CD4-positive, alpha-beta T cell treated with Interleukin-4 for 1 hour (primary cell): ENCODE measurements around the gene RAVER2.

Experiments used
- DNase-seq, 2 donors: peaks; one replicate each; pipeline ENCODE4 v3.0.0-alpha.2; 2020 to 2022

The RAVER2 gene

DNA sequence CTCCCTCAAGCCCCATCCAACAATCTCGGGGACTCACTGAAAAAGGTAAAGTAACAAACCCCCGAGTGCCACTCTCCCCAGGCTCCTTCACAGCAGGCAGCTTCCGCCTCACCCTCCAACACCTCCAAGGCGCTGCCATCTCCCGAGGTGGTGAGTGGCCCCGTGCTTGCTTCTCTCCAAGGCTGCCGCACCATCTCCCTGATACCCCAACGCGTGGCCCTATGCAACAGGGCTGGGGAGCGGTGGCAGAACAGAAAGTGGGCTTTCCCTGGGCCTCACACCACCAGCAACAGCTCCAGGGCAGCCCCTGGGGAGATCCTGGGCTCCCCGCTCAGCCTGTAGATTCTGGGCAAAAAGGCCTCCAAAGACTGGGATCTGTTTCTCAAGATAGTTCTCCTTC lies 105.1 kb downstream of the RAVER2 start:
- DNase-seq: no peak

DNA sequence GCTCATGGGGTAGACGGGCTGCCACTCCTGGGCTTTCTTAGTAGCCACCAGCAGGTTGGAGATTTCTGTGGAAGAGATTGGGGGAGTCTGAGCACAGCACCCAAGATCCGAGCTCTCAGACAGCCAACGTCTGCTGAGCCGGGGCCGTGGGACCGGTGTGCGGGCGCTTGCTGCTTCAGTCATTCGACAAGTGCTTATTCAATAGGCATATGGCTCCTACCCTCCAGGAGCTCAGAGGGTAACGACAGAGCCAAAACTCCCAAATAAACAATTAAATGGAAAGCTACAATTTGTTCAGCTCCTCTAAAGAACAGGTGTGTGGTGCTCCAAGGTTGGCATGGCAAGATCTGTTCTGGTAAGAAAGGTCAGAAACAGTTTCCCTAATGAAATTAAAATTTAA lies 106.0 kb downstream of the RAVER2 start:
- DNase-seq: no peak

DNA sequence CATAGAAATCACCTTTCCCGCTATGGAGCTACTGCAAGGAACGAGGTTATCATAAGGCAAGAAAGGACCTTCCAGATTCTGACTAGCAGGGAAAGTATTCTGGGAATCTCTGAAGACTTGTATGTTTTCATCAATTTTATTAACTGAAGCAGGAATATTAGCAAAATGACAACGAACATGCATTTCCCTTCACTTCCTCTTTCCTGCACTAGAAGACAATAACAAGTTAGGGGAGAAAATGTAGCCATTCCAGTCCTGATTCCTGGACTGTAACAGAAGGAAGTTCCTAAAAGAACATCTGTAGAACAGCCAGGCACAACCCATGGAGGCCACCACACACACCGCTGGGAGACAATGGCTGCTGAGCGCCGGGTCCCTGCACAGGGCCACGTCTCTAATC lies 106.8 kb downstream of the RAVER2 start:
- DNase-seq: no peak

DNA sequence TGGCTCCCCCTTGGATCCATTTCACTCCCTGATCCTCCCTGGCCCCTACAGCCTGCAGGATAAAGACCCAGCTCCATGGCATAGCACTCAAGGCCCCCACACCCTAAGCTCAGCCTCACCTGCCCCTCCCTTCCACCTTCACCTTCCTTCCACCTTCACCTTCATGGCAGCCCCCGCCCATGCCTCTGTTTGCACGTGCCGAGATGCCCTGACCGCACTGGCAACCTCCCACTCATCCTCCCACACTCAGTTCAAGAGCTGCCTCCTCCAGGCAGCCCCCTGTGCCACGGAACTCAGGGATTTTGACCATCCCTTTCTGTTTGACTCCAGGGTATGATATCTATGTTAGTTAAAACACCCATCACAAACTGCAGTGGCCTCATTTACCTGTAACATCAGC lies 109.8 kb downstream of the RAVER2 start:
- DNase-seq: no peak

DNA sequence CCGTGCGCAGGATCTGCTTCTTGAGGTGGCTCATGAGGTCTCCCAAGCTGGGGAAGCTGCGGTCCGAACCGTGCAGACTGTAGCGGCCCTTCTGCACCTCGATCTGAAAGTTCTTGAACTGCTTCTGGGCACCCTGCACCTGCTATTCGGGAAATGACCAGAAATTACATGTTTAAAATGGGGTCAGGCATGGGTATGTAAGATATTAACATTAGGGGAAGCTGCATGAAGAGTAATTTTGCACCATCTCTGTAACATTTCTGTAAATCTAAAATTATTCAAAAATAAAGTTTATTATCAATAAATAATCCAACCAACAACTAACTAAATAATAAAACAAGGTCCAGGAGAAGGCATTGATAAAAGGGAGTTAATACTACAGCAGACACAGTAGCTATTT lies 110.7 kb downstream of the RAVER2 start:
- no peak for DNase-seq

DNA sequence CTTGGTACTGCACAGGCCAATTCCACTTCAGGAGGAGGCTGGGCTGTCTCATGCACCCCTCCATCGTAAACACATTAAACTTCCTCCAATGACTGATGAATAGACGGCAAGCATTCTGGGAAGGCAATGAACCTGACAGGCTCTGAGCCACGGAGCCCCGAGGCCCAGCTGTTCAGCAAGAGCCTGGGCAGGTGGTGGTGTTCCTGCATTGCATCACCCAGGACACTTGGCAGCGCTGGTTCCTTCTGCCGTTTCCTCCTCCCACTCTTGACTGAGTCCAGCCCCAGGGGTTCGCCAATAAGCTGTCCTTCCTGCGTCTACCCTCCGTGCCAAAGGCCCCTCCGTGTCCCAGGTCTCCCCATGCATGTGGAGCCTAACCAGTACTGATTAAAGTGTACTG lies 111.7 kb downstream of the RAVER2 start:
- DNase-seq: no peak

DNA sequence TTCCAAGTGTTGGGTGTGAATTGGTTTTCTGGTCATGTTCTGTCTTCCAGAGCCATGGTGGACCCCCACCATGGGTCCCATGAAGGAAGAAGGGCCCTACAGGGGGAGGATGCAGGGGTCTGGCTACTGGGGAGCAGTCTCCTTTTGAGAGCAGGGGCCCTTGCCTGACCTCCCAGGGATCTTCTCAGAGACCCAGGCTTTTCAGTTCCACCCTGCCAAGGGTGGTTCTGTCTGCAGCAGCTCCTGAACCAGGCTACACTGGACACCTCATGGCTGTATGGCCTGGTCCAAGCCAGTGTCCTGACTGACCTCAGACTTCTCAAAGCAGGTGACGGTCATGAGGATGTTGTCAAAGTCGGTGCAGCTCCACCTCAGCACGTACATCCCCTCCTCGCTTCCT lies 112.5 kb downstream of the RAVER2 start:
- no peak for DNase-seq

DNA sequence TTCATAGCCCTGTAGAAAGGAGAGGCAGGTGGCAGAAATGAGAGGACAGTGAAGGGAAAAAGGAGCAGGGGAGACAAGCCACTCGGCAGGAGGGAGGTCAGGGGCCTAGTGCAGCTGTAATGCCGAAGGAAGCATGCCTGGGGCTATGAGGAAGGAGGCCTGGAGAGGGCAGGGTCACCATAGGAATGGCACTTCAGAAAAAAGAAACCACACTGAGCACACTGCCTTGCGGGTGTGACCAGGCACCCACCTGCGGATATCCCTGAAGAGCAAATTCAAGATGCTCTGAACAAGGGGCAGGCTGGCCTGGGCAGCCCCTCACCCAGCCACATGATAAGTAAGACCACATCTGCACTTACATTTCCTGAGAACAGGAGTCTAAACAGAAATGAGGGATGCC lies 116.7 kb downstream of the RAVER2 start:
- peak in 1 of 2 donors; percentile 22 for DNase-seq

DNA sequence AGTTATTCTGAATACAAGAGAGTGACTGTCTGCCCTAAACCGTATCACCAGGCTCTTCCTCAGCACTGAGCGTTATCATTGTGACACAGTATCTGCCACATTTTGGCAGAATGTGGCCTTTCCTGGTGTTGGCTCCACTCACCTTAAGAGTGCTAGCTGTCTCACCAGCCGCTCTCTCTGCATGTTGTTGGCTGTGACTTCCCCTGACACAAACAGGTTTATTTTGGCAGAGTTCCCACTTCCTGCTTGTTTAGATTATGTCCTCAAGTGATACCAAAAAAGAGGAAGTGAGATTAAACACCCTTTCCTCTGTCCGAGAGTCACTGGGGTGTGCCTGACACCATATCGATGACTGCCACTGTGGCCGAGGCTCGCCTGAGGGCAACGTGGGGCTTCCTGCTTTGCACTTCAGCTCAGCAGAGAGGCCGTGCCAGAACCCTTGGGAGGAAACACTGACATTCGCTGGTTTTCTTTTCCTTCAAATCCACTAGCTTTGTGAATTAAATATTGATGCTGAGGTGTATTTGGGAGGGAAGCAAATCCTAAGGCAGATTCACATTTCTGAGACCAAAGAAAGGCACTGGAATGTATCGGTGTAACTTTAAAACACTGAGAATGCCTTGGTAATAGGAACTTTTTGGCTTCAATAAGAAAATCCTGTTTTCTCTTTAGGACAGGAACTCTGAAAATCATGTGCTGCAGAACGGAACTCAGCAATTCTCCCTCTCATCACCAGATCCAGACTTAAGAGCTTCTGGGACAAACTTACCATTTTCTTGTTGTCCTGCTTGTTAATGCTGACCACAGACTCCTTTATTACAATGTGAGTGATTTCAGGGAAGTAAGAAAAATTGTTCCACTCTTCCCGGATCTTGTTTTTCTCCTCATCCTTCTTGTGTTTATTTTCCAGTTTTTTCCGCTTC lies 119.4 kb downstream of the RAVER2 start:
- DNase-seq: peak; percentile 82 to 85

DNA sequence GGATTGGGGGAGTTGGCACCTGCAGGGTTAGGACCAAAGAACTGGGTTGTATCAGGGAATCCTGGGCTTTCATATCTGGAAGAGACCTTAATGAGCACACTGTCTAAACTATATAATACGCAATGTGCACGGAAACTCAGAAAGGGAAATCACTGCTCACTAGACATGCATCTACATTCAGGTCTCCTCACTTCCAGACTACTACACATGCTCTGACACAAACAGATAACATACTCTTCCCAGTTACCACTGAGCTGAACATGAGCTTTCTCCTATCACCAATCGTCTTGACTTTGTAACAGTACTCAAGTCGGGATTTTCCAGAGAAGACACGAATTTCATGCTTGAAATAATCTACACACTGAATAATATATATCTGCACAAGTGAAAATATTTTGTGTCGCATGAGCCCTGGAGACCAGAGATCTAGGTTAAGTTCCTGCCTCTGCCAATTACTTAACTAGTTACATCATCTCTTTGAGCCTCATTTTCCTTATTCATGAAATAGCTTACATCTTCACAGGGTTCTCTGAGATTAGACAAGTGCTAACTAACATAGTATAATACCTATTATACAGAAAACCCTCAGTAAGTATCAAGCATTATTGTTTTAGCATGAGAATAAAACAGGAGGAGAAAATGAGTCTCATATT lies 120.4 kb downstream of the RAVER2 start:
- DNase-seq: no peak

DNA sequence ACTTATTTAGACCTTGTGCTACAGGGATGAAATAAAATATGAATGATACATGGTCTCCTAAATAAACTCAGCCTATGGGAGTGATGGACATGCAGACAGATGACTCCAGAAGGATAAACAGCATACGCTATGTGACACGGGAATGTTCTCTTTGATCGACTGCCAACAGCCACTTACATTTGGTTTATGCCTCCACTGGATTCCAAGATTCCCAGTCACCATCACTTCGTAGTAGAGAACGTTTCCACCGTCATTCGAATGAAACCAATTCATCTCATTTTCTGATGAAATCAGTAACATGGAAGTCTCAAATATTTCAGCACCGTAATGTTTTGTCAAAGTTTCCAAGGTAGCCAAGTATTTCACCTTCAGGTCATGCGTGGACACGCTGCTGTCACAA lies 121.8 kb downstream of the RAVER2 start:
- no peak for DNase-seq

DNA sequence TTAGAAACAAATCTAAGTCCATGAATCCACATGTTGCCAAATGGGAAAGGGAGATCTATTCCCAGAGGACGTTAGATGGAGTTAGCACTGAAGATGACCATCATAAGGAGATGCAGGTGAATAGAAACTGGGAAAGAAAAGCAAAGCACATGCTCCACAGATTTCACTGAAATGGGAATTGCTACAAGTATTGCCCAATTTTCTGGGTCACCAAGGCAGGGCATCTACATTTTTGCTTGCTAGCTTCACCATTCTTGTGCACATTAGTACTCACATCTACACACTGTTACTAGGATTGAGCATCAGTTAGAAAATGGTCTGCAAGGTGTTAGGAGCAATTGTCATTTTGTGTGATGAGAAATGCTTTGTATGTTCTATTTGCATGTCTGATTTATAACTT lies 122.4 kb downstream of the RAVER2 start:
- no peak for DNase-seq

DNA sequence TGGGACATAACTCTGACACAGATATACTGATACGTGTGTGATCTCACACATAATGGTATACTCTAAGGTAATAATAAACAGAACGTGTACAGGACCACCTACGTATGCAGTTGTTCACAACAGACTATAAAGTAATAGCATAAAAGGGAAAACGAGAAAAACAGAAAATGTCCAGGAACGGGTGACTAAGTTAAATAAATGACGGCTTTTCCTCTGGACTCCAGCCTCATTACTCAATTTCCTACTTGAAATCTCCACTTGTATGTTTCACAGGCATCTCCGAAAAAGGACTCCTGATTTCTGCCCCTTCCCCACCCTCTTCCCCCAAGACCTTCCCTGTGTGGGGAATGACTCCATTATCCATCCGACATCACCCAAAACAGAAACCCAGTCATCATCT lies 126.4 kb downstream of the RAVER2 start:
- no peak for DNase-seq

DNA sequence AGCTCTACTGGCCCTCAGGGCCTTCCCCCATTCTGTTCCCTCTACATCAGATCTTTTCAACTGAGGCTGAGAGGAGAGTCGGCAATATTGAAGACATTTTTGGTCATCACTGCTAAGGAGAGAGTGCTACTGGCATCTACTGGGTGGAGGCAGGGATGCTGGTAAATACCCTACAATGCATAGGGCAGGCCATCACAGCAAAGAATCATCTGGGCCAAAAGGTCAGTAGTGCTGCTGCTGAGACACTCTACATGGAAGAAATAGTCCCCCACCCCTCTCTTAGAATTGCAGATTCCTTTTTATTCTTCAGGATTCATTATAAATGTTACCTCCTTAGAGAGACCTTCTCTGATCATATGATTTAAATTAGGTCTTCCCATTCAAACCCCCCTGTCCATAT lies 127.2 kb downstream of the RAVER2 start:
- no peak for DNase-seq

DNA sequence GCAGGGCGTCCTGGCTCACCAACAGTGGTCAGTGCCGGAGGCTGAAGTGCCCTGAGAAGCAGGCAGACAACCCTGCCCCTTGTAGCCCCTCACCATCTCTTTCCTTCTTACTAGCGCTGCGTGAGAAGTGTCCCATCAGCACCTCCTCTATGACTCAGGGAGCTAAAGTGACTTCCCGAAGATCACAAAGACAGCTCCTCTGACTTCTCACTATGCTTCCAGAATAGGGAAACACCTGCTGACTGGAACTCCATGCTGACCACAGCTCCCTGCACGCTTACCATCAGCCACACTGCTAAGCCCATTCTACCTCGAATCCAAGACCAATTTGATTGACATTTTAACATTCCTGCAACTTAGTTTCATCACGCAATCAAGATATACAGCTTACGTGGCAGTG lies 128.7 kb downstream of the RAVER2 start:
- DNase-seq: no peak

DNA sequence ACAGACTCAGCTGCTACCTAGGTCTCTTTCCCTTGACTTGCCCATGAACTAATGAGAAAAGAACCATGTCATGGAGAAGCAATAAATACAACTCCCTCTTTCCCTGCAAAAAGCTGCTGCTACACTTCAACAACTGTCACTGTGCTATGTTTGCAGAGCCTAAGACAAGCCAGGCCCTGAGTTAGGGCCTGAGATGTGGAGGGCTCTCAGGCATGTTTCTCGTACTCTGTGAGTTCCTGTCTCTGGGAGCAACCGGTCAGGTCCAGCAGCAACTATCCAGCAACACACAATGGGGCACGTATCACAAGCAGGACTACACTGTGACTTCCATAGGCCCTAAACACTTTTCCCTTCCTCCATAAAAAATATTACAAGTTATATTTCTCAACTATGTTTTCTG lies 129.8 kb downstream of the RAVER2 start:
- no peak for DNase-seq

DNA sequence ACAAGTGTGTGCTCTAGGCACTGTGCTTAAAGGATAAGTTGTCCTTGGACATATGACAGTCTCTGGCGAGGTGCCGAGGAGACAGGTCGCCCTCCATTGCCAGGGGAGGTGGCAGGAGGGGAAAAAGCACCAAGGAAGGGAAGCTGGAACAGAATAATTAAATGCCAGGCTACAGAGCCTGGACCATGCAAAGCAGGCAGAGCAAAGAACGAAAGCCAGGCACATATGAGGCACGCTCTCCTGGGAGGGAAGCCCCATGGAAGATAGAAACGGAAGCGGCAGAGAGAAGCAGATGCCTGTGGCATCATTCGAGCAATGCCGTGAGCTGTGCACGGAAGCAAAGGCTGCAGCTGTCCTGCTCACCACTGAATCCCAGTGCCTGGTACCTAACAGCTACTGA lies 130.2 kb downstream of the RAVER2 start:
- no peak for DNase-seq

DNA sequence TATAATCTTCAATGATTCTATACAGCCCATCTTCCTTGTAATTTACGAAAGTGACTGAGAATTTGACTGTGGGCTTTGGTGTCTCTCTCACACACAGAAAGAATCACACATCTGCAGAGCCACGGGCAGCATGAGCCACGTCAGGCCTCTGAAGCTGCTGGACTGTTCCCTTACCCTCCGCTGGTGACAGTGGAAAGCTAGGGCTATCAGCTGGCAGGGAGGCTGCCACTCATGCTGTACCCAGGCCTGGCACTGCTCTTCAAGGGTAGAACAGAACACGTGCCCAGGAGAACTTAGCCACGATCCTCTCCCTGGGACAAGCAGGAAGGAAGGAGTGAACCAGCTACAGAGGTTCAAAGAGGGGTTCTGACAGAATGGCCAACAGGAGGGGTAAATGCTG lies 130.7 kb downstream of the RAVER2 start:
- no peak for DNase-seq

DNA sequence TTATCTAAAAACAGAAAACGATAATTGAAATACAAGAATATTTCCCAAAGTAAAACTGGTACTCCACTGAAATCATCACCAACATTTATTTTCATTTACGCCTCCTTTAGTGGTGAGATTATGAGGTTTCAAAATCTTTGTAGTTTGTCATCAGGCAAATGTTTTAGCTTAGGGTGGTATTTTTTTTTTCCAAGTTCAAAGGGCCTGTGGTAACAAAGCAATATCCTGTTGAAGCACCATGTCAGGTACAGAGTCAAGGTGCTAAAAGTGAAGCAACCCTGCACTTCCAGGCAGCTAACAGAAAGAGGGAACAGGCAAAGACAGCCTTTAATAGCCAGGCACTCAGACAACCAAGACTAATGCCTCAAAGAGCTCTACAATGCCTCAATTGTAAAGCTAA lies 132.3 kb downstream of the RAVER2 start:
- peak; percentile 30 to 76 for DNase-seq

DNA sequence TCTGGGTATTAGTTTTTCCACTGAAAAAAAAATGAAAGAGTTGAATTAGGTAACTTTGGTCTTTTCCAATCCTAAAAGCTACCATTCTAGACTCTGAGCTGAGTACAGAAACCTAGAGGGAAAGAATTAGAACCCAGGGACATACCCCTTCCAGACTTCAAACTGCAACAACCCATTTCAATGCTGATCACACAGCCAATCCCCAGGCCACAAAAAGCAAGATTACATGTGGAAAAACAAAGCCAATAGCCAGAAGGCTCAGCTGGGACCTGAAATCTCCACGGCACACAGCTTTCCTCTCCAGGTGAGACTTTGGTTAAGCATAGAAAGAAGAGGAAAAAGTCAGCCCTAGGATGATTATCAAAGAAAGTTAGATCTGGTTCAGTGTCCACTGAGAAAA lies 132.7 kb downstream of the RAVER2 start:
- DNase-seq: no peak

DNA sequence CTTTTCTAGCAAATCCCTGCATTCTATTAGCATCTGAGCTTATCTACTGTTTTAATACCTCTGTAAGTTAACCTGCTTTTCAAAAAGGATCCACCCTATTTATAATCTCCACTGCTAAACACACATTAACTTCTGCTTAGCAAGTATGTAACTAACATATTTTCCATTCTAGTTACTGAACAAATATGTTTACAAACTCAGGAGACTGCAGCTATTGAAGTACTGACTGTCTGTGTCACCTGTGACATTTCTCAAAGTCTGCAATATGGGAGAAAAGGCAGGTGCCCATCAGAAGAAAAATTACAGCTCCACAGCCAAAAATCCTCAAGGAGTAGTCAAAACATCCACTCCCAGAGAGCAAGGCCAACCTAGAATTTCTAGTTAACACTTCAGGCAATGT lies 133.2 kb downstream of the RAVER2 start:
- DNase-seq: no peak

DNA sequence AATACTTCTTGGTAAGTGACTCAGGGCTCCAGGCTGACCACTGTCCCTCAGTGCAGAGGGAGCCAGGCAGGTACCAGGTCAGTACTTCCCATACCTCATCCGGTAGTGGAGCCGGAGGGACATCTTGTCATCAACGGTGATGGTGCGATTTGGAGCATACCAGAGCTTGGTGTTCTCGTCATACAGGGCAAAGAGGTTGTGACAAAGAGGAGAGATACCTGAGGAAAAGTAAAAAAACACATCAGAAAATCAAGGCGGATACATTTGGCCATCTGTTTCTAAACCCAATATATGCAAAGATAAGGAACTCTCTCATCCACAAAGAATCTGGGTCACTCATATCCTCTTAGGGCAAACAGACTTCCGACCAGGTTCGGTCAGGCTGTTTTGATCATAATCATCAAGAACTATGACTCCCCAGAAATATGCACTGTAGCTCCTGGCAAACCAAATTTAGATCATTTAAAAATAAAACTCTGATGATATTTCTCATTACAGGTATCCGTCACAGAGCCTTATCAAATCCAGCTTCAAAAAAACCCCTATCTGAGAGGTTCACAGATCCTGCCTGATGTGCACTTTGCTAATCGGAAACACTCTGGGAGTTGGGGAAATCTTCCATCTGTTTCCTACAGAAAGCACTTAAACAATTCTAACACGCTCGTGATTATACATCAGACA lies 134.2 kb downstream of the RAVER2 start:
- DNase-seq: no peak

DNA sequence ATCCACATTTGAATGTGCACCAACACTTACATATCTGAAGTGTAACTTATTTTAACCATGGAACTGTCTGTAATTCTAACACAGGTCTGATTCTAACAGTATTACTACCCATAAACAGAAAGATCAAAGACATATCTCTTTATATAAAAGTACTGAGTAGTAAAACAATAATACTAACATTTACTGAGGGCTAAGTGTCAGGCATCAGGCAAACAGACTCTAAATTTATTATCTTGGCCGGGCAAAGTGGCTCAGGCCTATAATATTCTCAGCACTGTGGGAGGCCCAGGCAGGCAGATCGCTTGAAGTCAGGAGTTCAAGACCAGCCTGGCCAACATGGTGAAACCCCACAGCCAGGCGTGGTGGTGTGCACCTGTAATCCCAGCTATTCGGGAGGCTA lies 135.6 kb downstream of the RAVER2 start:
- no peak for DNase-seq

DNA sequence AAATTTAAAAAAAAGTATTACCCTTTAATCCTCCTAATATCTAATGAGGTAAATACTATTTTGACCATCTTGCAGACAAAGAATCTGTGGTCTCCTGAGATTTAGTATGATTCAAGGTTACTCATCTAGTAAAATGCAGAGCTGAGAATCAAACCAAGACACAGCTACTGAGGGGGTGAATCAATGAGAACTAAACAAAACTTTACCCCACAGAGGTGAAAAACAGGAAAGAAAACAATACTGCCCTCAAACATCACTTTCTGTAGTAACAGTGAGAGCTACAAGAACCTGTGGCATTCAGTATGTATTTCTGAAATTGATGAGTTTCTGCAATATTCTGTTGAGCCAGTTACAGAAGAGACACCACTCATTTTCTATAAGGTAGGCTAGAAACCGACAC lies 136.4 kb downstream of the RAVER2 start:
- no peak for DNase-seq
